Endothelial cell of umbilical vein (primary cell): ENCODE measurements around the gene HLA-DQA1. TPM values are rescaled to one million over a fixed set of nuclear protein-coding genes. Genes with fewer than 3 reads are reported as not detected.

Experiments used
- BruUV-seq: library from RNA; stranded (reverse); fragments of 400-500 nt; replicated peaks from 2 replicates; lab custom pipeline; 2021; lab: Mats Ljungman, UMichigan
- CTCF ChIA-PET: fragments of 300-600, 350-600 bp; sonication (Branson Sonifier 250); formaldehyde crosslinking; loops from one replicate; lab custom pipeline; 2021; ENCODE audit warnings: antibody characterized with exemption, inconsistent platforms; lab: Charles Lee
- POLR2A ChIA-PET: fragments of 300-600, 350-600 bp; sonication (Branson Sonifier 250); formaldehyde crosslinking; loops from one replicate; lab custom pipeline; 2021; ENCODE audit warnings: antibody characterized with exemption, inconsistent platforms; lab: Charles Lee
- DNase-seq: peaks from one replicate; pipeline ENCODE4 v3.0.0-alpha.2; 2011; ENCODE audit warnings: low read depth, low spot score
- FAIRE-seq: peaks from 2 replicates; lab custom pipeline; 2011; peaks lifted over from hg19 to GRCh38; lab: Jason Lieb, UNC
- H2AFZ ChIP-seq: 2 replicates; pipeline ENCODE4 v1.6.0; 2012; ENCODE audit warnings: low read depth, low read length, control low read depth, inconsistent platforms
- H3K27ac ChIP-seq: 2 replicates; pipeline ENCODE4 v1.5.1; 2011; ENCODE audit warnings: low read depth, mild to moderate bottlenecking, control low read depth, low read length, moderate library complexity; ENCODE audit not compliant: insufficient read depth
- H3K27me3 ChIP-seq, 2 experiments: 2 replicates each; pipeline versions ENCODE4 v1.6.0 to v1.6.1; 2011; ENCODE audit warnings: low read length in 2 of 2, mixed read lengths in 1 of 2; ENCODE audit not compliant: control insufficient read depth in 2 of 2, insufficient read depth in 2 of 2
- H3K36me3 ChIP-seq, 2 experiments: 2 replicates in 1 of 2; 3 replicates in 1 of 2; pipeline ENCODE4 v1.5.1; 2011; ENCODE audit warnings: low read length in 2 of 2, mild to moderate bottlenecking in 1 of 2, moderate library complexity in 1 of 2; ENCODE audit not compliant: control insufficient read depth in 2 of 2, insufficient read depth in 2 of 2; ENCODE audit errors: extremely low read depth in 1 of 2
- H3K4me1 ChIP-seq: 3 replicates; pipeline ENCODE4 v1.5.1; 2011; ENCODE audit warnings: mild to moderate bottlenecking, low read length; ENCODE audit not compliant: control insufficient read depth, insufficient read depth; ENCODE audit errors: extremely low read depth
- H3K4me2 ChIP-seq: 2 replicates; pipeline ENCODE4 v1.6.1; 2011; ENCODE audit warnings: low read length, control low read depth, mixed read lengths; ENCODE audit not compliant: insufficient read depth
- H3K4me3 ChIP-seq, 3 experiments: fragments of 200-600 bp in 1 of 3; sonication (generic), shearing (Covaris generic) in 1 of 3; replicated peaks in 1 of 3; 2 replicates each; pipeline ENCODE4 v1.5.1; 2011 to 2016; ENCODE audit warnings: control low read depth in 3 of 3, low read length in 3 of 3, mild to moderate bottlenecking in 2 of 3, inconsistent platforms in 1 of 3, low read depth in 1 of 3, moderate library complexity in 1 of 3; ENCODE audit not compliant: insufficient read depth in 1 of 3
- H3K79me2 ChIP-seq: 2 replicates; pipeline ENCODE4 v1.6.0; 2012; ENCODE audit warnings: low read length, inconsistent platforms; ENCODE audit not compliant: control insufficient read depth, insufficient read depth
- H3K9ac ChIP-seq: replicated peaks from 2 replicates; pipeline ENCODE3; 2011; ENCODE audit warnings: low read length, control low read depth; ENCODE audit not compliant: insufficient read depth; ENCODE audit errors: extremely low read depth
- H3K9me1 ChIP-seq: replicated peaks from 3 replicates; pipeline ENCODE4 v1.6.0; 2011; ENCODE audit warnings: mild to moderate bottlenecking, low read length; ENCODE audit not compliant: control insufficient read depth, insufficient read depth; ENCODE audit errors: extremely low read depth
- H3K9me3 ChIP-seq: replicated peaks from 2 replicates; pipeline ENCODE4 v1.5.1; 2012; ENCODE audit warnings: low read length, inconsistent platforms; ENCODE audit not compliant: control insufficient read depth, insufficient read depth
- H4K20me1 ChIP-seq: replicated peaks from 2 replicates; pipeline ENCODE3; 2011; ENCODE audit warnings: mild to moderate bottlenecking, low read length; ENCODE audit not compliant: control insufficient read depth, insufficient read depth; ENCODE audit errors: extremely low read depth
- CTCF ChIP-seq, 2 donors: IDR thresholded peaks; 1 replicate in 1 of 2; 2 replicates in 1 of 2; pipeline ENCODE4 v1.5.1; 2011; ENCODE audit warnings: low read length in 2 of 2, mild to moderate bottlenecking in 2 of 2, moderate library complexity in 2 of 2, control low read depth in 1 of 2, inconsistent platforms in 1 of 2, low read depth in 1 of 2; ENCODE audit not compliant: insufficient read depth in 1 of 2; ENCODE audit errors: extremely low read depth in 1 of 2
- EZH2 ChIP-seq: IDR thresholded peaks from 2 replicates; pipeline ENCODE4 v1.6.1; 2012; ENCODE audit warnings: borderline replicate concordance, low read depth, mild to moderate bottlenecking, moderate library complexity, low read length, inconsistent platforms; ENCODE audit not compliant: severe bottlenecking
- FOS ChIP-seq: IDR thresholded peaks from 2 replicates; pipeline ENCODE4 v1.6.1; 2011; ENCODE audit warnings: mild to moderate bottlenecking, low read length, moderate library complexity, borderline replicate concordance; ENCODE audit not compliant: insufficient read depth
- GATA2 ChIP-seq: IDR thresholded peaks from 2 replicates; pipeline ENCODE4 v1.7.0; 2011; ENCODE audit warnings: low read depth, mild to moderate bottlenecking, moderate library complexity, mixed read lengths, low read length; ENCODE audit not compliant: insufficient read length, insufficient read depth
- JUN ChIP-seq: IDR thresholded peaks from 2 replicates; pipeline ENCODE4 v1.6.1; 2011; ENCODE audit warnings: borderline replicate concordance, low read depth; ENCODE audit not compliant: insufficient read length, insufficient read depth
- MAX ChIP-seq: IDR thresholded peaks from 2 replicates; pipeline ENCODE4 v1.6.1; 2011; ENCODE audit not compliant: insufficient read depth, insufficient read length
- MYC ChIP-seq: IDR thresholded peaks from one replicate; pipeline ENCODE4 v1.6.1; 2011; ENCODE audit warnings: mild to moderate bottlenecking, low read depth, low read length
- POLR2A ChIP-seq: IDR thresholded peaks from 2 replicates; pipeline ENCODE4 v1.6.1; 2012; ENCODE audit warnings: low read depth, mild to moderate bottlenecking, control low read depth, low read length
- POLR2AphosphoS5 ChIP-seq: IDR thresholded peaks from 2 replicates; pipeline ENCODE4 v1.6.1; 2012; ENCODE audit warnings: low read depth, mild to moderate bottlenecking, control low read depth, low read length, moderate library complexity; ENCODE audit not compliant: insufficient read depth
- dilution Hi-C: fragments of 300-500 bp; cut with MboI; formaldehyde crosslinking; loops from one replicate; pipeline ENCODE4 v1.15.0; 2019; ENCODE audit warnings: low sequenced_read_pairs; ENCODE audit not compliant: extremely low pct_ligation_motif_present
- intact Hi-C: fragments of 100-400 bp; cut with micrococcal nuclease; formaldehyde crosslinking; loops from one replicate; pipeline ENCODE4 v1.10.0; 2022
- polyA plus RNA-seq, 4 experiments: library from polyadenylated mRNA; depleted of rRNA in 3 of 4; stranded (reverse) in 3 of 4; unstranded in 1 of 4; fragments of >200 nt; gene quantifications; 2 replicates each; pipeline versions ENCODE4 v1.2.1 to v1.2.3, GENCODE V29; 2011 to 2012; ENCODE audit warnings: missing spikeins in 1 of 4
- total RNA-seq: library from RNA; stranded (reverse); gene quantifications from 2 replicates; pipeline ENCODE4 v1.2.3, GENCODE V29; 2021

Gene HLA-DQA1
- total and polyA plus RNA-seq, 2 donors (not counting 3 experiments of a cell fraction or from before 2014, with no cell fraction given): not detected

GRCh38 chr6:32689531-32690501 lies 52.6 kb downstream of the HLA-DQA1 start:
- dilution Hi-C loops: no loop called here
- no peaks in the 10 kb centered on the region for H3K9me3 ChIP-seq
- H2AFZ ChIP-seq: no peak overlapping the region
- no peak overlapping the region for H3K9ac ChIP-seq
- H3K9me1 ChIP-seq: no peaks in the 10 kb centered on the region
- no peak for FAIRE-seq
- no TSS peak for BruUV-seq
- H3K27me3 ChIP-seq: peaks cover 0 to 2% of the 10 kb centered on the region in 2 experiments
- TF ChIP-seq POLR2A: no peak
- no peak for TF ChIP-seq CTCF (IDR thresholded peaks at IDR 0.05; ENCODE audit: extremely low read depth in 1 of 2, insufficient read depth in 1 of 2, low read depth in 1 of 2, low read length in 2 of 2)
- no peak for TF ChIP-seq POLR2AphosphoS5
- TF ChIP-seq GATA2: no peak
- no peak for TF ChIP-seq EZH2
- TF ChIP-seq MAX: no peak
- no peak for TF ChIP-seq MYC
- TF ChIP-seq FOS: no peak
- no peak for TF ChIP-seq JUN
- POLR2A ChIA-PET: no interaction called here
- H4K20me1 ChIP-seq: no peaks in the 10 kb centered on the region
- H3K79me2 ChIP-seq: no peaks in the 10 kb centered on the region
- H3K36me3 ChIP-seq: no peaks in the 10 kb centered on the region
- H3K4me3 ChIP-seq: no peak overlapping the region
- DNase-seq: peak; percentile 15
- intact Hi-C loops: no loop called here
- CTCF ChIA-PET: interaction anchor here (1.0 to 1.6 kb wide), 2 partner anchors 68 to 178 kb away, joined by 3 read pairs; no protein-coding TSS in a partner anchor
- no peaks in the 10 kb centered on the region for H3K4me1 ChIP-seq
- H3K27ac ChIP-seq: no peak overlapping the region
- H3K4me2 ChIP-seq: no peak overlapping the region
